Testis (tissue), 2 donors: ENCODE data around the gene RAP1GDS1.

Source experiments
- CTCF ChIP-seq, 3 experiments: fragments of 450-650 bp in 2 of 3; fragments of 200-600 bp in 1 of 3; sonication (generic) in 1 of 3; IDR thresholded peaks; one replicate each; pipeline ENCODE4 v1.5.1; 2016 to 2019; ENCODE audit warnings: antibody characterized with exemption in 3 of 3, mild to moderate bottlenecking in 2 of 3, moderate library complexity in 1 of 3
- POLR2A ChIP-seq: fragments of 450-650 bp; IDR thresholded peaks from one replicate; pipeline ENCODE4 v1.6.1; 2017; ENCODE audit warnings: antibody characterized with exemption, mild to moderate bottlenecking, moderate library complexity

GRCh38 chr4:98394134-98394533 lies 132.9 kb downstream of the RAP1GDS1 start:
- no peak for TF ChIP-seq CTCF (IDR thresholded peaks at IDR 0.05)
- no peak for TF ChIP-seq POLR2A
